Left ventricle myocardium inferior (tissue), 1 donor: Measurements from ENCODE around the gene FSIP1. TPM values are rescaled to one million over a fixed set of nuclear protein-coding genes. Genes with fewer than 3 reads are reported as not detected.
A peak's percentile ranks its signal among the peaks of the same experiment; 100 is the strongest.

Experiments
- DNase-seq: peaks from one replicate; pipeline ENCODE4 v3.0.0-alpha.2; 2020
- H3K27ac ChIP-seq: fragments of 200-600 bp; replicated peaks from 2 replicates; pipeline ENCODE4 v1.8.0; 2021
- H3K27me3 ChIP-seq: fragments of 200-600 bp; 2 replicates; pipeline ENCODE4 v1.8.0; 2021; ENCODE audit warnings: low read depth
- H3K36me3 ChIP-seq: fragments of 200-600 bp; 2 replicates; pipeline ENCODE4 v1.8.0; 2021
- H3K4me1 ChIP-seq: fragments of 200-600 bp; 2 replicates; pipeline ENCODE4 v1.8.0; 2021
- H3K4me3 ChIP-seq: fragments of 200-600 bp; 2 replicates; pipeline ENCODE4 v1.8.0; 2021; ENCODE audit warnings: mild to moderate bottlenecking, moderate library complexity
- H3K9me3 ChIP-seq: fragments of 200-600 bp; replicated peaks from 2 replicates; pipeline ENCODE4 v1.8.0; 2021
- intact Hi-C: fragments of 100-400 bp; cut with micrococcal nuclease; formaldehyde crosslinking; loops from one replicate; pipeline ENCODE4 v1.11.0; 2022
- total RNA-seq: library from RNA; stranded (reverse); fragmentation: NEBNext Ultra II Directional; extraction: Animal tissue kit (Norgen Biotek cat#: 25700); gene quantifications from one replicate; pipeline ENCODE4 v1.2.1, GENCODE V29; 2021
- TF ChIP-seq, protein P1 (sequence below): fragments of 200-600 bp; IDR thresholded peaks from 2 replicates; pipeline ENCODE4 v1.8.0; 2021; ENCODE audit warnings: antibody characterized with exemption, mild to moderate bottlenecking, borderline replicate concordance
- donor health status: DM: no; HTN: yes; CAD: no; lungs with severe emphysema.

Gene FSIP1
- total RNA-seq, 1 donor from 2014 or later: 1.2 TPM

DNA sequence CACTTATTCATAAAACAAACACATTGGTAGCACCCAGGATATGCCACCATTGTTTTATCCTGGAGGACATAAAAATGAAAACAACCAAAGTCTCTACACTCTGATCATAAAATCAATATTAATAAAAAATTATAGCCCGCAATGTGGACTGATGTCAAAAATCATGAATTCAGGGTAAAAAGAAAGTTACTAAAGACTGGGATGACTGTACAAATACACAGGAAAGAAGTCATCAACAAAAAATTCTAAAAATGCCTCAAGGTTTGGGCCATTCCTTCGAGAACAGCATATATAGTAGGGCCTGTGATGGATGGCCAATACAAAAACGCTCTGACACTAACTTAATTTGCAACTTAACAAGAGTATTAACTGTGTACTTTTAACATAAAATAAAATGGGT, 125.0 kb downstream of the FSIP1 start:
- no peak overlapping the region for H3K27ac ChIP-seq
- no peak for DNase-seq
- H3K4me3 ChIP-seq: no peak overlapping the region
- H3K9me3 ChIP-seq: no peaks in the 10 kb centered on the region
- TF ChIP-seq, protein P1, sequence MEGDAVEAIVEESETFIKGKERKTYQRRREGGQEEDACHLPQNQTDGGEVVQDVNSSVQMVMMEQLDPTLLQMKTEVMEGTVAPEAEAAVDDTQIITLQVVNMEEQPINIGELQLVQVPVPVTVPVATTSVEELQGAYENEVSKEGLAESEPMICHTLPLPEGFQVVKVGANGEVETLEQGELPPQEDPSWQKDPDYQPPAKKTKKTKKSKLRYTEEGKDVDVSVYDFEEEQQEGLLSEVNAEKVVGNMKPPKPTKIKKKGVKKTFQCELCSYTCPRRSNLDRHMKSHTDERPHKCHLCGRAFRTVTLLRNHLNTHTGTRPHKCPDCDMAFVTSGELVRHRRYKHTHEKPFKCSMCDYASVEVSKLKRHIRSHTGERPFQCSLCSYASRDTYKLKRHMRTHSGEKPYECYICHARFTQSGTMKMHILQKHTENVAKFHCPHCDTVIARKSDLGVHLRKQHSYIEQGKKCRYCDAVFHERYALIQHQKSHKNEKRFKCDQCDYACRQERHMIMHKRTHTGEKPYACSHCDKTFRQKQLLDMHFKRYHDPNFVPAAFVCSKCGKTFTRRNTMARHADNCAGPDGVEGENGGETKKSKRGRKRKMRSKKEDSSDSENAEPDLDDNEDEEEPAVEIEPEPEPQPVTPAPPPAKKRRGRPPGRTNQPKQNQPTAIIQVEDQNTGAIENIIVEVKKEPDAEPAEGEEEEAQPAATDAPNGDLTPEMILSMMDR: no peak
- no peaks in the 10 kb centered on the region for H3K36me3 ChIP-seq
- intact Hi-C loops: no loop called here
- no peaks in the 10 kb centered on the region for H3K27me3 ChIP-seq
- no peaks in the 10 kb centered on the region for H3K4me1 ChIP-seq

GRCh38 chr15:39657181-39657580, 125.5 kb downstream of the FSIP1 start:
- H3K4me1 ChIP-seq: no peaks in the 10 kb centered on the region
- H3K36me3 ChIP-seq: no peaks in the 10 kb centered on the region
- no peak overlapping the region for H3K4me3 ChIP-seq
- intact Hi-C loops: no loop called here
- no peak overlapping the region for H3K27ac ChIP-seq
- H3K27me3 ChIP-seq: no peaks in the 10 kb centered on the region
- TF ChIP-seq, protein P1: no peak
- no peak for DNase-seq
- H3K9me3 ChIP-seq: no peaks in the 10 kb centered on the region

DNA sequence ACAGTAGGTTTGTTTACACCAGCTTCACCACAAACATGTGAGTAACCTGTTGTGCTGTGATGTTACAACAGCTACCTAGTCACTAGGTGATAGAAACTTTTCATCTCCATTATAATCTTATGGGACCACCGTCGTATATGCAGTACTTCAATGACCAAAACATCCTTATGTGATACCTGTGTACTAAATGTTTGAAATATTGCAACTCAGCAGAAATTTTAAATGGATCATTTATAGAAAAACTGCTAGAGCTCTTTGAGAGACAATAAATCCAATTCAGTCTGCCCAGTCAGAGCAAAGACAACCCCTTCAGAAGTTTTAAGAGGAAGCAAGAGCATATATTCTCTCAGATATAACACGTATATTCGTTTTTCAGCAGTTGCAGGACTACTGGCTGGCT, 128.3 kb downstream of the FSIP1 start:
- H3K4me3 ChIP-seq: no peak overlapping the region
- H3K4me1 ChIP-seq: peaks cover 4% of the 10 kb centered on the region
- no peak overlapping the region for H3K27ac ChIP-seq
- H3K27me3 ChIP-seq: no peaks in the 10 kb centered on the region
- intact Hi-C loops: no loop called here
- TF ChIP-seq, protein P1: no peak
- no peaks in the 10 kb centered on the region for H3K9me3 ChIP-seq
- no peaks in the 10 kb centered on the region for H3K36me3 ChIP-seq
- DNase-seq: no peak

GRCh38 chr15:39651881-39652280, 130.8 kb downstream of the FSIP1 start:
- TF ChIP-seq, protein P1: no peak
- no peak for DNase-seq
- intact Hi-C loops: no loop called here
- Histone ChIP-seq H3K4me1 (peaks cover 4% of the 10 kb centered on the region), H3K36me3 (no peaks in the 10 kb centered on the region), H3K9me3 (no peaks in the 10 kb centered on the region), H3K4me3 (no peak overlapping the region), H3K27ac (no peak overlapping the region), H3K27me3 (no peaks in the 10 kb centered on the region)

DNA sequence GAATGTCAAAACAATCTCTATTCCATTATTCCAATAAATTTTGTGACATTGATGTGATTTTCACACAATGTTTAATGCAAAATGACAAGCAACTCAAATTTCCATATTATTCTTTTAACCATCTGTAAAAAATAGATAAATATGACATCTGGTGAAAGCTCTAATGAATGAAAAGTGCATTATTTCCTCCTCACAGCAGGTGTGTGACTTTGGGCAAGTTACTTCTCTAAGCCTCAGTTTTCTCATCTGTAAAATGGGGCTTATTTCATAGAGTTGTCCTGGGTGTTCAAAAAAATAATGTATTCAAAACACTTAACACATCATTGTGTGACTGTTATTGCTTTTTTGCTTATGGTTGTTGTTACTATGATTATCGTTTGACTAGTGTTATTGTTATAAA, 131.3 kb downstream of the FSIP1 start:
- TF ChIP-seq, protein P1: no peak
- no peak overlapping the region for H3K27ac ChIP-seq
- H3K27me3 ChIP-seq: no peaks in the 10 kb centered on the region
- H3K4me3 ChIP-seq: no peak overlapping the region
- H3K9me3 ChIP-seq: no peaks in the 10 kb centered on the region
- H3K36me3 ChIP-seq: no peaks in the 10 kb centered on the region
- DNase-seq: no peak
- intact Hi-C loops: no loop called here
- H3K4me1 ChIP-seq: peaks cover 4% of the 10 kb centered on the region

GRCh38 chr15:39649757-39650156, 132.9 kb downstream of the FSIP1 start:
- Histone ChIP-seq H3K4me1 (peaks cover 14% of the 10 kb centered on the region), H3K27me3 (no peaks in the 10 kb centered on the region), H3K4me3 (no peak overlapping the region), H3K36me3 (no peaks in the 10 kb centered on the region), H3K9me3 (no peaks in the 10 kb centered on the region), H3K27ac (peak overlapping the region; percentile 57)
- DNase-seq: no peak
- intact Hi-C loops: no loop called here
- TF ChIP-seq, protein P1: no peak
